Measurements from ENCODE around the gene RIOX2. TPM values are rescaled to one million over a fixed set of nuclear protein-coding genes. Genes with fewer than 3 reads are reported as not detected.

Gene RIOX2
- total and polyA plus RNA-seq, 2 donors (not counting 1 experiment from before 2014, with no cell fraction given) = 23.7 to 46.1 TPM

DNA sequence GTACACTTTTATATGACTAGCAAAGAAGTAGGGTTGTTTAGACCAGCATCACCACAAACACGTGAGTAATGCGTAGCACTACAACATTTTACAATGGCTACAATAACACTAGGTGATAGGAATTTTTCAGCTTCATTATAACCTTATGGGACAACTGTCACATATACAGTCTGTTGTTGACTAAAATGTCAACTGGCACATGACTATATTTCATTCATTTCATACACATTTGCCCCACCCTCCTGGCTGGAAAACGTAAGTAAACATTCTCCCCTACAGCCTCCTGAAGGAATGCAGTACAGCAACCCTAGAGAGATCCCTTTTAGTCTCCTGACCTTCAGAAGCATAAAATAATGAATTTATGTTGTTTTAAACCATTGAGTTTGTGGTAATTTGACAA, 16.2 kb downstream of the RIOX2 start:
- no peaks in the 10 kb centered on the region for H4K20me1 ChIP-seq (ENCODE audit: control insufficient read depth, extremely low read depth, insufficient read depth, low read length)
- H3K4me2 ChIP-seq (ENCODE audit: extremely low read depth, insufficient read depth, low read length) = no peak overlapping the region
- no peaks in the 10 kb centered on the region for H3K79me2 ChIP-seq (ENCODE audit: control insufficient read depth, insufficient read depth, low read length)
- no peak overlapping the region for H3K9ac ChIP-seq (ENCODE audit: insufficient read depth, low read length)
- no peaks in the 10 kb centered on the region for H3K27me3 ChIP-seq (ENCODE audit: control insufficient read depth, insufficient read depth, low read length)
- TF ChIP-seq, protein P1, sequence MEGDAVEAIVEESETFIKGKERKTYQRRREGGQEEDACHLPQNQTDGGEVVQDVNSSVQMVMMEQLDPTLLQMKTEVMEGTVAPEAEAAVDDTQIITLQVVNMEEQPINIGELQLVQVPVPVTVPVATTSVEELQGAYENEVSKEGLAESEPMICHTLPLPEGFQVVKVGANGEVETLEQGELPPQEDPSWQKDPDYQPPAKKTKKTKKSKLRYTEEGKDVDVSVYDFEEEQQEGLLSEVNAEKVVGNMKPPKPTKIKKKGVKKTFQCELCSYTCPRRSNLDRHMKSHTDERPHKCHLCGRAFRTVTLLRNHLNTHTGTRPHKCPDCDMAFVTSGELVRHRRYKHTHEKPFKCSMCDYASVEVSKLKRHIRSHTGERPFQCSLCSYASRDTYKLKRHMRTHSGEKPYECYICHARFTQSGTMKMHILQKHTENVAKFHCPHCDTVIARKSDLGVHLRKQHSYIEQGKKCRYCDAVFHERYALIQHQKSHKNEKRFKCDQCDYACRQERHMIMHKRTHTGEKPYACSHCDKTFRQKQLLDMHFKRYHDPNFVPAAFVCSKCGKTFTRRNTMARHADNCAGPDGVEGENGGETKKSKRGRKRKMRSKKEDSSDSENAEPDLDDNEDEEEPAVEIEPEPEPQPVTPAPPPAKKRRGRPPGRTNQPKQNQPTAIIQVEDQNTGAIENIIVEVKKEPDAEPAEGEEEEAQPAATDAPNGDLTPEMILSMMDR (conservative IDR thresholded peaks at IDR 0.05 in 1 of 2, IDR thresholded peaks at IDR 0.05 in 1 of 2; ENCODE audit: low read depth in 1 of 2, low read length in 2 of 2) = no peak
- TF ChIP-seq EZH2 (IDR thresholded peaks at IDR 0.05; ENCODE audit: low read length, missing control alignments) = no peak
- peaks cover 15% of the 10 kb centered on the region for H3K4me1 ChIP-seq (ENCODE audit: control insufficient read depth, extremely low read depth, insufficient read depth, low read length)
- no peak overlapping the region for H3K27ac ChIP-seq (ENCODE audit: insufficient read depth, low read length)
- peaks cover 4% of the 10 kb centered on the region for H3K36me3 ChIP-seq (ENCODE audit: control insufficient read depth, insufficient read depth, low read length)
- no peak overlapping the region for H2AFZ ChIP-seq (ENCODE audit: low read length)
- no peak overlapping the region for H3K4me3 ChIP-seq (replicated peaks in 1 of 4; ENCODE audit: control extremely low read depth in 1 of 4, insufficient read depth in 1 of 4, low read depth in 3 of 4, low read length in 4 of 4)
- DNase-seq (ENCODE audit: low read depth in 2 of 2) = no peak
- no peaks in the 10 kb centered on the region for H3K9me3 ChIP-seq (ENCODE audit: control insufficient read depth, insufficient read depth, low read depth, low read length)

DNA sequence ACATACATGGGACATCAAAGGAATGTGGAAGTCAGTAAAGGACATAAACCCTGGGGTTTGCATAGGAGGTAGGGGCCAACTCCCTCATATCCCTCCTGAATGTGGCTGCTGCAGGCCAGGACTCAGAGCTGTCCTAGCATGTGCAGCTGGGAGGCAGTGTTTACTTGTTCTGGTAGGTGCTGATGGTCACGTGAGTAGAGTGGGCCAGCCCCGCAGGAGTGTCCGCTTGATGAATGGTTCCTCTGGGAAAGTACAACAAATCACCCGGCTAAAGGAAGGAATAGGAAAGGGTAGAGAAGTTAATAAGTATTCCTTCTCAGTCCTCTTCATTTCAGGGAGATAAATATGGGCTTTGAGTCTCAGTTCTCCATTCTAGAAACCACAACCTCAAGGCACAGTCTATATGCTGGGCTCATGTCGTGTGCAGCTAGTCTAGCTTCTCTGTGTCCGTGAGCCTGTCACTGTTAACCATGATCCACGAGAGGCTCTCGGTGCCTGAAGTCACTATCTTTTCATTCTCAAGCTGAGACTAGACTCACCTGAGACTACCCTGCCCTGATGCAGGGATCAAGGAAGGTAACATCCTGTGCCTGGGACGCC, 17.9 kb downstream of the RIOX2 start:
- peaks cover 14% of the 10 kb centered on the region for H3K4me1 ChIP-seq (ENCODE audit: control insufficient read depth, extremely low read depth, insufficient read depth, low read length)
- H2AFZ ChIP-seq (ENCODE audit: low read length) = no peak overlapping the region
- no peak for DNase-seq (ENCODE audit: low read depth in 2 of 2)
- peaks cover 12% of the 10 kb centered on the region for H3K36me3 ChIP-seq (ENCODE audit: control insufficient read depth, insufficient read depth, low read length)
- H3K27me3 ChIP-seq (ENCODE audit: control insufficient read depth, insufficient read depth, low read length) = no peaks in the 10 kb centered on the region
- H3K9me3 ChIP-seq (ENCODE audit: control insufficient read depth, insufficient read depth, low read depth, low read length) = no peaks in the 10 kb centered on the region
- H3K79me2 ChIP-seq (ENCODE audit: control insufficient read depth, insufficient read depth, low read length) = no peaks in the 10 kb centered on the region
- no peak overlapping the region for H3K4me3 ChIP-seq (replicated peaks in 1 of 4; ENCODE audit: control extremely low read depth in 1 of 4, insufficient read depth in 1 of 4, low read depth in 3 of 4, low read length in 4 of 4)
- H3K27ac ChIP-seq (ENCODE audit: insufficient read depth, low read length) = no peak overlapping the region
- no peak overlapping the region for H3K9ac ChIP-seq (ENCODE audit: insufficient read depth, low read length)
- TF ChIP-seq EZH2 (IDR thresholded peaks at IDR 0.05; ENCODE audit: low read length, missing control alignments) = no peak
- TF ChIP-seq, protein P1 (conservative IDR thresholded peaks at IDR 0.05 in 1 of 2, IDR thresholded peaks at IDR 0.05 in 1 of 2; ENCODE audit: low read depth in 1 of 2, low read length in 2 of 2) = no peak
- no peak overlapping the region for H3K4me2 ChIP-seq (ENCODE audit: extremely low read depth, insufficient read depth, low read length)
- no peaks in the 10 kb centered on the region for H4K20me1 ChIP-seq (ENCODE audit: control insufficient read depth, extremely low read depth, insufficient read depth, low read length)

DNA sequence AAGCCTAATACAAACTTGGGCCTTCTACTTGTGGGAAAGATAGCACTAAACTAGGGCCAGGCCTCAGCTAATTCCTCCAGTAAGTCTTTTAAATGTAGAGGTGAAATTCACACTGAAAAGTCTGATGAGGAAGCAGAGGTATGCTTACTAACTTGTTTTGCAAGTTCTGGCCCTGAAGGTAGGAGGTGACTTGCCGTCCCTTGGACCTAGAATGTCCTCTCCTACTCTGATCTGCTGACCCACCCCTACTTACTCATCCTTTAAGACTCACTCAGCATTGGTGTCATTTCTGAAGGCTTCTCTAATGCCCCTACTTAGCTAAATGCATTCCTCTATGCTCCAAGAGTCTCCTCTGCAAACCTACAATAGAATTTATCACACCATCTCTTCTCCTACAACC, 19.4 kb downstream of the RIOX2 start:
- H3K36me3 ChIP-seq (ENCODE audit: control insufficient read depth, insufficient read depth, low read length) = peaks cover 16% of the 10 kb centered on the region
- H3K27ac ChIP-seq (ENCODE audit: insufficient read depth, low read length) = peak overlapping the region; percentile 51
- no peak overlapping the region for H2AFZ ChIP-seq (ENCODE audit: low read length)
- no peaks in the 10 kb centered on the region for H4K20me1 ChIP-seq (ENCODE audit: control insufficient read depth, extremely low read depth, insufficient read depth, low read length)
- H3K9me3 ChIP-seq (ENCODE audit: control insufficient read depth, insufficient read depth, low read depth, low read length) = no peaks in the 10 kb centered on the region
- TF ChIP-seq, protein P1 (conservative IDR thresholded peaks at IDR 0.05 in 1 of 2, IDR thresholded peaks at IDR 0.05 in 1 of 2; ENCODE audit: low read depth in 1 of 2, low read length in 2 of 2) = no peak
- TF ChIP-seq EZH2 (IDR thresholded peaks at IDR 0.05; ENCODE audit: low read length, missing control alignments) = no peak
- H3K27me3 ChIP-seq (ENCODE audit: control insufficient read depth, insufficient read depth, low read length) = no peaks in the 10 kb centered on the region
- H3K4me2 ChIP-seq (ENCODE audit: extremely low read depth, insufficient read depth, low read length) = no peak overlapping the region
- H3K79me2 ChIP-seq (ENCODE audit: control insufficient read depth, insufficient read depth, low read length) = no peaks in the 10 kb centered on the region
- no peak overlapping the region for H3K9ac ChIP-seq (ENCODE audit: insufficient read depth, low read length)
- no peak overlapping the region for H3K4me3 ChIP-seq (replicated peaks in 1 of 4; ENCODE audit: control extremely low read depth in 1 of 4, insufficient read depth in 1 of 4, low read depth in 3 of 4, low read length in 4 of 4)
- peaks cover 6% of the 10 kb centered on the region for H3K4me1 ChIP-seq (ENCODE audit: control insufficient read depth, extremely low read depth, insufficient read depth, low read length)
- no peak for DNase-seq (ENCODE audit: low read depth in 2 of 2)

Measured in fibroblast of lung (primary cell).